ENCODE results near the gene ENO1.

Gene ENO1

DNA sequence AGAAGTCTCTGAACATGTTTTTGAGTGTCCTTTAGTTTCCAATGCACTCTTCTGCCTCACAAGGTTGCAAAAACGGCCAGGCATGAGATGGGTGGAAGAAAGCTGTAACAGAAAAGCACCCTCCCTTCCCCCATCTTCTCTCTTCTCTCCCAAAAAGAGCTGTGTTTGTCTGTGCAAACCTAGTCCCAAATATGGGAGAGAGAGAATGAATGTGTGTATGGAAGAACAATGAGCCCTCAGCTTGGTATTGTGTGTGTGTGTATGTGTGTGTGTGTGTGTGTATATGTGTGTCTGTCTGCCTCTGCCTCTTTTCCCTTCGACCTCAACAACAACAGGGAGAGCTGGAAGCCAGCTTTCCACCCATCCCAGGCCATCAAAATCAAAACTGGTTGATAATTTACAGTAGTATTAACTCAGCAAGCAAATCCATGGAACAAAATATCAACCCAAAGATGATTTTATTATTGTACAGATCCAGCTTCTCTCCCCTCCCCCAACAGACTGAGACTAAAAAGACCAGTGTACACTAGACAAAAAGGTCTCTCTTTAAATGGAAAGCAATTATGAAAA lies 62.8 kb downstream of the ENO1 start:
- Mint-ChIP-seq H3K4me1 (peaks cover 40% of the 10 kb centered on the region), H3K9me3 (no peaks in the 10 kb centered on the region), H3K4me3 (peak overlapping the region; percentile 85), H3K27me3 (peaks cover 28% of the 10 kb centered on the region), H3K36me3 (peaks cover 2% of the 10 kb centered on the region), H3K27ac (peak overlapping the region; percentile 86)
- CTCF ChIA-PET: interaction anchor here (0.6 to 1.7 kb wide), 6 partner anchors 33 to 447 kb away, joined by 3 to 17 read pairs (median 3); no protein-coding TSS in a partner anchor
- no peak for DNase-seq

DNA sequence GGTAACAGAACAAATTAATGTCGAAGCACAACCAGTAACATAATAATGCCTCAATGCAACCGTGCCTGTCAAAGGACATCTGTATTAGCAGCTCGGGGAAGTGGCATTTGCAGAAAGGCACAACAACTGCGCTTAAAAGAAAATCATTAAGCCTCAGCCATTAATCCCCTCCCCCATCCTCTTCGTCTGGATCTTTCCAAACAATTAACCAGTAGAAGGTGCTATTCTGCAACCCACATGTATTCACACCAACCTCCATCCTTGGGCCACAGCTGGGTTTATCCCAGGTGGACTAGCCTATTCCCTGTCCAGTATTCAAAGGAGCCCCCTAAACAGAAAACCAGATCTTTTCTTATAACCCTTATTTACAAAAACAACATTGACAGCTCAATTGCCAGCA lies 63.6 kb downstream of the ENO1 start:
- CTCF ChIA-PET: interaction anchor here (1.3 to 1.7 kb wide), 3 partner anchors 34 to 190 kb away, joined by 3 to 17 read pairs (median 8); no protein-coding TSS in a partner anchor
- Mint-ChIP-seq H3K4me3 (no peak overlapping the region), H3K27me3 (peaks cover 21% of the 10 kb centered on the region), H3K4me1 (peaks cover 40% of the 10 kb centered on the region), H3K36me3 (peaks cover 2% of the 10 kb centered on the region), H3K27ac (no peak overlapping the region), H3K9me3 (no peaks in the 10 kb centered on the region)
- DNase-seq: no peak

DNA sequence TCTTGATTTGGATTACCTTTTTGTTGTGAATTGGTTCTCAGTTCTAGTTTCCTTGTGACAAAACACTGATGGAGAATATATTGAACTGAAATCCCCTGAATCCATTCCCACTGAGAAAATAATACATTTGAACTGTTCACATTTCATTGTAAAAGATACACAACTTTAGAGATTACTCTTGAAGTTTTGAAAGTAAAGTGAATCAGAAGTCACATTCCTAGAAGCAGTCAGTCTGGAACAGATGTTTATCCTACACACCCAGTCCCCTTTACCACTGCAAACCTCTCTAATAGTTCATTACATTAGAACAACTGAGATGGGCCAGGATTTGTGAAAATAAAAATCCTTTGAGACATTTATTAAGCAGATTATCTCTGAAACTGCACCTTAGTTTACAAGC lies 64.5 kb downstream of the ENO1 start:
- Mint-ChIP-seq H3K9me3 (no peaks in the 10 kb centered on the region), H3K27me3 (peaks cover 13% of the 10 kb centered on the region), H3K4me3 (no peak overlapping the region), H3K36me3 (peaks cover 2% of the 10 kb centered on the region), H3K4me1 (peaks cover 40% of the 10 kb centered on the region), H3K27ac (no peak overlapping the region)
- no peak for DNase-seq
- CTCF ChIA-PET: no interaction called here

DNA sequence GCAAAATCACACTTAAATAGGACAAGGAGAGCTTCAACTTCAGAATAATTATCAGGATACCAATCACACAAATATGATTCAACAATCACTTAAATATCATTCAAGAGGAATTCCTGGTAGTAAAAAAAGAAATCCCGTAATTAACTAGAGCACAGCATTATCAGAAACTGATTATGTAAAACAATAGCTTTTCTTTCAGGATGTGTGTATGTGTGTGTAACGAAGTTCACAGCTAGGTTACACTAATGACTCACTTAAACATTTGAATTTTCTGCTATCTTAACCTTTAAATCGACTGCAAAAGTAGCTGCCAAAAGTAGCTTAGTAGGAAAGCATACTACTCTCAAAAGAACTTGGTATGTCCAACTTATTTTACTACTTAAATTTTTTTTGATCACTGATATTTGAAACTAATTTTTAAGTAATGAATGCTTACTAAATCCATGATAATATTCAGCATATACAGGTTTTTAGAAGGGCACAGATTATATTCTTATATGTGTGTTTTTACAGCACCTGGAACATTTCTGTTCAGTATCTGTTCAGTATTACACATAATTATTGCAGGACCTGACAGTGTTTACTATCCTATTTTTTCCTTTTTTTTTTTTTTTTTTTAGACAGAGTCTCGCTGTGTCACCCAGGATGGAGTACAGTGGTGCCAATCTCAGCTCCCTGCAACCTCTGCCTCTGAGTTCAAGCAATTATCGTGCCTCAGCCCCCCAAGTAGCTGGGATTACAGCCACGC lies 65.3 kb downstream of the ENO1 start:
- Mint-ChIP-seq H3K4me1 (peaks cover 35% of the 10 kb centered on the region), H3K27me3 (peaks cover 9% of the 10 kb centered on the region), H3K36me3 (peaks cover 2% of the 10 kb centered on the region), H3K27ac (no peak overlapping the region), H3K9me3 (no peaks in the 10 kb centered on the region), H3K4me3 (no peak overlapping the region)
- DNase-seq: no peak
- CTCF ChIA-PET: interaction anchor here (1.1 to 1.4 kb wide), 2 partner anchors 16 to 36 kb away, joined by 4 to 5 read pairs; no protein-coding TSS in a partner anchor

DNA sequence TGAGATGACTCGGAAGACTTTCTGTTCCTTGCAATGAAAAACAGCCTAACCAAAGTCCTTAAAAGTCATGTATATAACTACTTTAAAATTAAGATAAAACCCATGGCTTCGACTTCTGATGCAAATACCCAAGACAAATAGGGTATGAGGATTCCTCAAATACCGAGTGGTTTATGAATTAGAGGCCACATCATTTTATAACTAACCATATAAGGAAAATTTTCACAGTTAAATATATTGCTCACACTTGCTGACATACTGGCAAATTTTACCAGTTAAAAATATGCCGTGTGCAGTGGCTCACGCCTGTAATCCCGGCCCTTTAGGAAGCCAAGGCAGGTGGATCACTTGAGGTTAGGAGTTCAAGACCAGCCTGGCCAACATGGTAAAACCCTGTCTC lies 66.4 kb downstream of the ENO1 start:
- H3K9me3 Mint-ChIP-seq: no peaks in the 10 kb centered on the region
- H3K36me3 Mint-ChIP-seq: no peaks in the 10 kb centered on the region
- peaks cover 3% of the 10 kb centered on the region for H3K27me3 Mint-ChIP-seq
- CTCF ChIA-PET: interaction anchor here (1.4 kb wide), 1 partner anchor 37 kb away, joined by 5 read pairs; no protein-coding TSS in a partner anchor
- H3K4me1 Mint-ChIP-seq: peaks cover 33% of the 10 kb centered on the region
- H3K4me3 Mint-ChIP-seq: no peak overlapping the region
- DNase-seq: no peak
- H3K27ac Mint-ChIP-seq: no peak overlapping the region
